Fibroblast of mammary gland (primary cell): ENCODE data around the gene COL15A1.

Experiments
- DNase-seq: peaks from one replicate; pipeline ENCODE4 v3.0.0-alpha.2; 2010; ENCODE audit warnings: low read depth
- H3K4me3 ChIP-seq: 2 replicates; pipeline ENCODE4 v1.5.1; 2011; ENCODE audit warnings: low read depth, mild to moderate bottlenecking, low read length, moderate library complexity; ENCODE audit not compliant: control insufficient read depth
- CTCF ChIP-seq: conservative IDR thresholded peaks from 2 replicates; pipeline ENCODE4 v1.5.1; 2011; ENCODE audit warnings: low read depth, low read length, inconsistent platforms; ENCODE audit not compliant: control insufficient read depth, insufficient read depth

Gene COL15A1

GRCh38 chr9:99018653-99019052 lies 74.9 kb downstream of the COL15A1 start:
- DNase-seq: no peak
- TF ChIP-seq CTCF: no peak
- no peak overlapping the region for H3K4me3 ChIP-seq

GRCh38 chr9:99019510-99020331 lies 76.0 kb downstream of the COL15A1 start:
- TF ChIP-seq CTCF: no peak
- DNase-seq: peak; percentile 97

GRCh38 chr9:99020786-99021436 lies 77.2 kb downstream of the COL15A1 start:
- TF ChIP-seq CTCF: no peak
- no peak overlapping the region for H3K4me3 ChIP-seq
- no peak for DNase-seq

More at GRCh38 chr9:99019510-99020331, 76.0 kb downstream of the COL15A1 start:
- no peak overlapping the region for H3K4me3 ChIP-seq

GRCh38 chr9:99021512-99021911 lies 77.8 kb downstream of the COL15A1 start:
- no peak for DNase-seq
- no peak for TF ChIP-seq CTCF
- H3K4me3 ChIP-seq: no peak overlapping the region

- no peak overlapping the region for H3K4me3 ChIP-seq
- no peak for DNase-seq
- no peak for TF ChIP-seq CTCF
Measured at GRCh38 chr9:99023231-99023630, 79.5 kb downstream of the COL15A1 start.

- no peak overlapping the region for H3K4me3 ChIP-seq
- DNase-seq: peak; percentile 57
- TF ChIP-seq CTCF: no peak
Measured at GRCh38 chr9:99023831-99024230, 80.1 kb downstream of the COL15A1 start.
